CD1c-positive myeloid dendritic cell (primary cell): Measurements from ENCODE around the gene FXR1.

ENCODE experiments used
- DNase-seq: peaks from one replicate; pipeline ENCODE4 v3.0.0-alpha.2; 2016; ENCODE audit errors: extremely low spot score

FXR1 gene

GRCh38 chr3:181007262-181007661, 94.8 kb downstream of the FXR1 start:
- no peak for DNase-seq

GRCh38 chr3:181008796-181009195, 96.3 kb downstream of the FXR1 start:
- DNase-seq, result no peak

GRCh38 chr3:181009225-181009624, 96.8 kb downstream of the FXR1 start:
- DNase-seq, result no peak

GRCh38 chr3:181017690-181018089, 105.2 kb downstream of the FXR1 start:
- no peak for DNase-seq

- DNase-seq, result no peak
Measured at GRCh38 chr3:181025204-181025603, 112.7 kb downstream of the FXR1 start.

GRCh38 chr3:181030948-181031347, 118.5 kb downstream of the FXR1 start:
- DNase-seq, result no peak
